ENCODE measurements around the gene CKAP2L.
"Not testable (repeated sequence)": the region's sequence is repeated elsewhere in the genome, so short reads cannot be mapped to it uniquely, and the experiment has no call there.

DNA sequence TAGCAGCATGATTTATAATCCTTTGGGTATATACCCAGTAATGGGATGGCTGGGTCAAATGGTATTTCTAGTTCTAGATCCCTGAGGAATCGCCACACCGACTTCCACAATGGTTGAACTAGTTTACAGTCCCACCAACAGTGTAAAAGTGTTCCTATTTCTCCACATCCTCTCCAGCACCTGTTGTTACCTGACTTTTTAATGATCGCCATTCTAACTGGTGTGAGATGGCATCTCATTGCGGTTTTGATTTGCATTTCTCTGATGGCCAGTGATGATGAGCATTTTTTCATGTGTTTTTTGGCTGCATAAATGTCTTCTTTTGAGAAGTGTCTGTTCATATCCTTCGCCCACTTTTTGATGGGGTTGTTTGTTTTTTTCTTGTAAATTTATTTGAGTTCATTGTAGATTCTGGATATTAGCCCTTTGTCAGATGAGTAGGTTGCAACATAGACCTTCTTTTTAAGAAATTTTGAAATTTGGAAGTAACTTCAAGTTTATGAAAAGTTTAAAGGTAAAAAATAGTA, 47.5 kb downstream of the CKAP2L start:
- TF ChIP-seq, protein P1, sequence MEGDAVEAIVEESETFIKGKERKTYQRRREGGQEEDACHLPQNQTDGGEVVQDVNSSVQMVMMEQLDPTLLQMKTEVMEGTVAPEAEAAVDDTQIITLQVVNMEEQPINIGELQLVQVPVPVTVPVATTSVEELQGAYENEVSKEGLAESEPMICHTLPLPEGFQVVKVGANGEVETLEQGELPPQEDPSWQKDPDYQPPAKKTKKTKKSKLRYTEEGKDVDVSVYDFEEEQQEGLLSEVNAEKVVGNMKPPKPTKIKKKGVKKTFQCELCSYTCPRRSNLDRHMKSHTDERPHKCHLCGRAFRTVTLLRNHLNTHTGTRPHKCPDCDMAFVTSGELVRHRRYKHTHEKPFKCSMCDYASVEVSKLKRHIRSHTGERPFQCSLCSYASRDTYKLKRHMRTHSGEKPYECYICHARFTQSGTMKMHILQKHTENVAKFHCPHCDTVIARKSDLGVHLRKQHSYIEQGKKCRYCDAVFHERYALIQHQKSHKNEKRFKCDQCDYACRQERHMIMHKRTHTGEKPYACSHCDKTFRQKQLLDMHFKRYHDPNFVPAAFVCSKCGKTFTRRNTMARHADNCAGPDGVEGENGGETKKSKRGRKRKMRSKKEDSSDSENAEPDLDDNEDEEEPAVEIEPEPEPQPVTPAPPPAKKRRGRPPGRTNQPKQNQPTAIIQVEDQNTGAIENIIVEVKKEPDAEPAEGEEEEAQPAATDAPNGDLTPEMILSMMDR (IDR thresholded peaks at IDR 0.05), result not testable (repeated sequence)
- TF ChIP-seq POLR2A (IDR thresholded peaks at IDR 0.05), result not testable (repeated sequence)
